AML-193 (cell line): ENCODE data around the gene PPP2R5E.

ENCODE experiments used
- DNase-seq, 2 experiments: peaks; one replicate each; lab custom pipeline; 2025; lab: John Stamatoyannopoulos, UW

Gene PPP2R5E

DNA sequence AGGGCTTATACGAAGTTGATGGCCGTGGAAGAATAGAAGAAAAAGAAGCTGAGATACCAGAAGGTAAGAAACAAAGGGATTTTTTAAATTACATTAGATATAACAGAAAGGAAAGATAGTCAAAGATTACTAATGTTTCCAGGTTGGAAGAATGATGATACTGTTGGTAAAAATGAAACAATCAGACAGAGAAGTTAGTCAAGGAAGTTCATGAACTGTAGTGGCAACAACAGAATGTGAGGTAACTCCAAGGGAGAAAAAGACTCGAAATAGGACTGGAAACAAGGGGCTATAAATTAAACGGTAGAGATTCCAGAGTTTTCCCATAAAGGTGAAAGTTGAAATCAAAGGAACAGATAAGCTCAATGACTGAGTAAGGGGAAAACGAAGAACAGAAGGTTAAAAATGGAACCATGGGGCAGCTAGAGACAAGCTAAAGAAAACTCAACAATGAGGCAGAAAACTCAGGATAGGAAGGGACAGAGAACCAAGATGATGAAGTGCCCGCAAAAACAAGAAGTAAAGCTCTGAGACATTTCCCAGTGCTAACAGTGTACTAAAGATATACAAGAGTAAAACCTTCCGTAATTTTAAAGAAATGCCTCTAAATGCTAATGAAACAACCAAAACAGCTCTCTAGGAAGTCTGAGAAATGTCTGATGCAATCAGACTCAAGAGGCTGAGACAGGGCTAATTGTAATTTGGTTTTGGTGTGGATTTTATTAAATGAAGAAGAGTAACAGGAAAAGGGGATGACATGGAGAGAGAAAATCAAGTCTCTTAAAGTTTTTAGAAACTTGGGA lies 70.0 kb downstream of the PPP2R5E start:
- DNase-seq: no peak

- peak; percentile 4 to 49 for DNase-seq
Observed at GRCh38 chr14:63470962-63471793, 72.0 kb downstream of the PPP2R5E start.

GRCh38 chr14:63468294-63468693 lies 74.9 kb downstream of the PPP2R5E start:
- DNase-seq: no peak

GRCh38 chr14:63467440-63468072 lies 75.6 kb downstream of the PPP2R5E start:
- DNase-seq: no peak

GRCh38 chr14:63465347-63465746 lies 77.8 kb downstream of the PPP2R5E start:
- DNase-seq: no peak

DNA sequence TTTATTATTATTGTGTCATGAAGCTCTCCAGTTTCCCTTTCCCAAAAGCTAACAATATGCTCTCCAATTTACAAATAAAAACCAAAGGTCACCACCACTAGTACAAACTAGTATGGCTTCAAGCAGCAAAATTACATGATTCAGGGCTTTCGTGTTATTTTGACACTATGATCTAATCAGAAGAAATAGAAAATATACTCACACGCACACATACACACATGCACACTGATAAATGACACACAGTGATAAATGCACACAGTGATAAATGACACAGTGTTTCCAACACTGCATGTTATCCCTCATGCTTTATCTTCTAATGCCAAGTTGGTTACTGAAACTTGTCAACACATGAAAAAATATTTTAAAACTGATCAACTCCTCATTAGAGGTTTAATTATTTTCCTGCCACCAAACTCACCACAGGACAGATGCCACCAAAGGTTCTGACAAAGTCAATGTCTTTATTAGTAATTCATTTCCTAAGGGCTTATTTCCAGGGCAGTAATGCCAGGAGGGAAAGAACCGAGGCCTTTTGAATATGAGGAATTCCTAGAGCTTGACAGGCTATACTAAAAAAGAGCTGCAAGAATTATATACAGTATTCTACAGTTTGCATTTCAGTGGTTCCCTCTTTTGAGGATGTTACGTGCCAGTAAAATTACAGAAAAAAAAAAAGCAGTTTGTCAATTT lies 82.4 kb downstream of the PPP2R5E start:
- no peak for DNase-seq

GRCh38 chr14:63459738-63460137 lies 83.4 kb downstream of the PPP2R5E start:
- no peak for DNase-seq

- no peak for DNase-seq
Observed at GRCh38 chr14:63457498-63457897, 85.7 kb downstream of the PPP2R5E start.

- peak; percentile 27 to 39 for DNase-seq
Observed at GRCh38 chr14:63454863-63455622, 88.1 kb downstream of the PPP2R5E start.

DNA sequence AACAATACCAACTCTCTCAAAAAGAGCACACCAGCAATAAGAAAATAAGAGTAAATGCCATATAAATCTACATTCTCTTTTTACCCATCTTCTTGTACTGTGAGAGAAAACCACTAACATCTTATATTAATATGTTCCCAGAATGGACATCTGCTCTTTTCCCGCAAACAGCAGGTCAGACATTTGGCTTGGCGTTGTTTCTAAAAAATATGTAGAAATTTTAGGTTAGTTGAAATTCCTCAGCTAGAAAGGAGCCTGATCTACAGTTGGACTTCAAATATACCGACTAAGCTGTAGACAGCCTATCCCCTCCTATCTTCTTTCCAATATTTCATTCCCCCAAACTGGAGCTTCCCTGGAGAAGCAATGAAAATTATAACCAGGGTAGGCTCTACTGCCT lies 88.7 kb downstream of the PPP2R5E start:
- DNase-seq: no peak

GRCh38 chr14:63453443-63453936 lies 89.7 kb downstream of the PPP2R5E start:
- DNase-seq: no peak

GRCh38 chr14:63452796-63453195 lies 90.4 kb downstream of the PPP2R5E start:
- DNase-seq: no peak

GRCh38 chr14:63448841-63449240 lies 94.3 kb downstream of the PPP2R5E start:
- no peak for DNase-seq

GRCh38 chr14:63444588-63444987 lies 98.6 kb downstream of the PPP2R5E start:
- DNase-seq: no peak

GRCh38 chr14:63443988-63444387 lies 99.2 kb downstream of the PPP2R5E start:
- no peak for DNase-seq

GRCh38 chr14:63443361-63443760 lies 99.8 kb downstream of the PPP2R5E start:
- DNase-seq: no peak

- DNase-seq: peak; percentile 28 to 36
Observed at GRCh38 chr14:63438065-63438757, 105.0 kb downstream of the PPP2R5E start.

GRCh38 chr14:63436286-63437098 lies 106.7 kb downstream of the PPP2R5E start:
- DNase-seq: no peak

GRCh38 chr14:63435838-63436237 lies 107.3 kb downstream of the PPP2R5E start:
- no peak for DNase-seq

DNA sequence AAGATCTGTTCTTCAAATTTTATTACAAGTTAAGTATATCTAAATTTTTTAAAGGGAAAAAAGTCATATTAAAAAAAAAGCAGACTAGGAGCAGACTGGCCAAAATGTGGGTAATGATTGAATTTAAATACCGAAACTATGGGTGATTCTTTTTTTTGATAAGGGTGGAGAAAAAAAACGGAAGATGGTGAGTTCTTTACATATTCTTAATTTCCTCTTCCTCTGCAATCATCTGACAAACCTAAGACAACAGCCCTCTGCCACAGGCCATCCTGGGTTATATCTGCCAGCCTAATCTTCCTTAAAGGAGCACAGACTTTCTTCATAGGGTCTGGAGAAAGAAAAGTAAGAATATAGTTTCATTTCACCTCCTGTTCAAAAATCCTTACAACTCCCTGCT lies 108.0 kb downstream of the PPP2R5E start:
- DNase-seq: peak; percentile 17 to 50
